Measurements from ENCODE around the gene CALR3.

- TF ChIP-seq GATA3 (IDR thresholded peaks at IDR 0.05; ENCODE audit: low read depth, low read length) (no peak), GATA2 (IDR thresholded peaks at IDR 0.05; ENCODE audit: low read depth, low read length) (no peak)
Observed at GRCh38 chr19:16518061-16518460, 22.1 kb upstream of the CALR3 start.

Measured in SH-SY5Y (cell line).